Mesenchymal stem cell (in vitro differentiated cells and primary cell): ENCODE data around the gene NBPF4.
"Not testable (repeated sequence)": the region's sequence is repeated elsewhere in the genome, so short reads cannot be mapped to it uniquely, and the experiment has no call there.

Experiments
- DNase-seq: peaks from one replicate; pipeline ENCODE4 v3.0.0-alpha.2; 2013
- H2AFZ ChIP-seq: one replicate; pipeline ENCODE4 v1.6.1; 2013; ENCODE audit warnings: low read depth, mild to moderate bottlenecking, control low read depth, inconsistent platforms, low read length, moderate library complexity
- H2AK5ac ChIP-seq: 2 replicates; pipeline ENCODE4 v1.6.1; 2013; ENCODE audit warnings: low read length, moderate library complexity, mild to moderate bottlenecking, inconsistent platforms; ENCODE audit not compliant: severe bottlenecking
- H2BK120ac ChIP-seq: one replicate; pipeline ENCODE4 v1.6.1; 2013; ENCODE audit warnings: low read depth, mild to moderate bottlenecking, inconsistent platforms, low read length, moderate library complexity
- H2BK12ac ChIP-seq, 2 experiments: one replicate each; pipeline ENCODE4 v1.6.1; 2013; ENCODE audit warnings: inconsistent platforms in 2 of 2, low read length in 2 of 2, mild to moderate bottlenecking in 2 of 2, moderate library complexity in 2 of 2, control low read depth in 1 of 2
- H2BK15ac ChIP-seq: one replicate; pipeline ENCODE4 v1.6.1; 2013; ENCODE audit warnings: mild to moderate bottlenecking, low read depth, inconsistent platforms; ENCODE audit not compliant: poor library complexity, severe bottlenecking
- H2BK5ac ChIP-seq: 2 replicates; pipeline ENCODE4 v1.6.1; 2013; ENCODE audit warnings: low read depth, mild to moderate bottlenecking, low read length, control low read depth, inconsistent platforms; ENCODE audit not compliant: poor library complexity, severe bottlenecking
- H3K14ac ChIP-seq, 2 experiments: one replicate each; pipeline ENCODE4 v1.6.1; 2013; ENCODE audit warnings: inconsistent platforms in 2 of 2, low read length in 2 of 2, control low read depth in 1 of 2, mild to moderate bottlenecking in 1 of 2, moderate library complexity in 1 of 2
- H3K18ac ChIP-seq, 2 experiments: one replicate each; pipeline ENCODE4 v1.6.1; 2013; ENCODE audit warnings: inconsistent platforms in 2 of 2, low read length in 2 of 2, control low read depth in 1 of 2, low read depth in 1 of 2, mild to moderate bottlenecking in 1 of 2
- H3K23ac ChIP-seq, 2 experiments: one replicate each; pipeline ENCODE4 v1.6.1; 2013; ENCODE audit warnings: inconsistent platforms in 2 of 2, low read length in 2 of 2, mild to moderate bottlenecking in 2 of 2, moderate library complexity in 2 of 2, control low read depth in 1 of 2
- H3K27ac ChIP-seq: 2 replicates; pipeline ENCODE4 v1.5.1; 2013; ENCODE audit warnings: mild to moderate bottlenecking, moderate library complexity, low read length, control low read depth, inconsistent platforms; ENCODE audit not compliant: poor library complexity, severe bottlenecking
- H3K27me3 ChIP-seq, 2 experiments: 2 replicates each; pipeline versions ENCODE4 v1.6.1 to v1.7.0; 2013; ENCODE audit warnings: low read length in 2 of 2, mild to moderate bottlenecking in 2 of 2, moderate library complexity in 2 of 2, control low read depth in 1 of 2, inconsistent platforms in 1 of 2; ENCODE audit not compliant: control insufficient read depth in 1 of 2, insufficient read depth in 1 of 2
- H3K36me3 ChIP-seq, 2 experiments: 2 replicates each; pipeline versions ENCODE4 v1.6.1 to v1.7.0; 2013; ENCODE audit warnings: low read length in 2 of 2, control low read depth in 1 of 2, inconsistent platforms in 1 of 2, low read depth in 1 of 2, mild to moderate bottlenecking in 1 of 2; ENCODE audit not compliant: insufficient read depth in 2 of 2, control insufficient read depth in 1 of 2
- H3K4ac ChIP-seq, 2 experiments: one replicate each; pipeline ENCODE4 v1.6.1; 2013; ENCODE audit warnings: inconsistent platforms in 2 of 2, low read length in 2 of 2, mild to moderate bottlenecking in 2 of 2, moderate library complexity in 2 of 2, control low read depth in 1 of 2, low read depth in 1 of 2
- H3K4me1 ChIP-seq: 2 replicates; pipeline ENCODE4 v1.6.1; 2013; ENCODE audit warnings: low read depth, low read length, control low read depth; ENCODE audit not compliant: control insufficient read depth, insufficient read depth
- H3K4me2 ChIP-seq: 2 replicates; pipeline ENCODE4 v1.6.1; 2013; ENCODE audit warnings: low read length, mild to moderate bottlenecking, inconsistent platforms; ENCODE audit not compliant: poor library complexity, severe bottlenecking
- H3K4me3 ChIP-seq, 2 experiments: 2 replicates each; pipeline versions ENCODE4 v1.5.1 to v1.7.0; 2013; ENCODE audit warnings: low read length in 2 of 2, mild to moderate bottlenecking in 2 of 2, control low read depth in 1 of 2, low read depth in 1 of 2; ENCODE audit not compliant: insufficient read depth in 1 of 2
- H3K79me1 ChIP-seq: replicated peaks from 2 replicates; pipeline ENCODE4 v1.6.1; 2013; ENCODE audit warnings: mild to moderate bottlenecking, control low read depth, low read length, inconsistent platforms; ENCODE audit not compliant: poor library complexity, severe bottlenecking
- H3K9ac ChIP-seq: 2 replicates; pipeline ENCODE4 v1.7.0; 2013; ENCODE audit warnings: mild to moderate bottlenecking, low read length, moderate library complexity
- H3K9me3 ChIP-seq: 2 replicates; pipeline ENCODE4 v1.7.0; 2013; ENCODE audit warnings: mild to moderate bottlenecking, low read length; ENCODE audit not compliant: control insufficient read depth
- H4K8ac ChIP-seq: one replicate; pipeline ENCODE4 v1.6.1; 2013; ENCODE audit warnings: inconsistent platforms, mild to moderate bottlenecking, low read length, moderate library complexity
- H4K91ac ChIP-seq: one replicate; pipeline ENCODE4 v1.6.1; 2013; ENCODE audit warnings: mild to moderate bottlenecking, low read length, inconsistent platforms
- WGBS: methylation state at CpG from one replicate; pipeline ENCODE4 v1.1.7; 2013; ENCODE audit warnings: mixed read lengths; 5-methylcytosine and 5-hydroxymethylcytosine counted together

The NBPF4 gene

DNA sequence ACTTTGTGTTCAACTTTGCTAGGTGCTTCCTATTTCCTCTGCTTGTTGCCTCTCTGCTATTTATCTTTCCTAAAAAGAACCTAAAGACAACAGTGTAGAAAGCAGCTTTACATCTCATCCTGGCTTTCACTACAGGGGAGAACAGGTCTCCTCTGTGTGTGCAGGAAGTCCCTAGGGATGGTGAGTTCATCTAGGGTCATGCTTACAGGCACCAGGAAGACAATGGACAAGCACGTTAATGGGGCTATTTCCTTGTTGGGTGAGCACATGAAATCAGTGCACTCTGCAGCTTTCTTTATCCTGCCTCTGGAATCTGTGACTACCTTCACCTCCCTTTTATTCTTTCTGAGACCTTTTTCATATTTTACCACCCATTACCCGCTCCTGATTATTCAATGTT is 4.5 kb downstream of the NBPF4 start:
- not testable (repeated sequence) for H3K27me3 ChIP-seq, H4K8ac ChIP-seq, H2BK120ac ChIP-seq, H2AFZ ChIP-seq, H3K9ac ChIP-seq, H2BK5ac ChIP-seq, H3K23ac ChIP-seq, H3K36me3 ChIP-seq, H3K9me3 ChIP-seq, H2BK12ac ChIP-seq, H3K4me1 ChIP-seq, H4K91ac ChIP-seq, H3K79me1 ChIP-seq, H3K27ac ChIP-seq, H3K14ac ChIP-seq, H2AK5ac ChIP-seq, DNase-seq, H2BK15ac ChIP-seq, H3K4me3 ChIP-seq, H3K18ac ChIP-seq, H3K4ac ChIP-seq, H3K4me2 ChIP-seq
- WGBS, result no CpG with 5 or more reads among the region's 2 CpGs

GRCh38 chr1:108235308-108235707 is 8.6 kb downstream of the NBPF4 start:
- not testable (repeated sequence) for H3K14ac ChIP-seq, H2AFZ ChIP-seq
- WGBS, result no CpG with 5 or more reads among the region's 2 CpGs

DNA sequence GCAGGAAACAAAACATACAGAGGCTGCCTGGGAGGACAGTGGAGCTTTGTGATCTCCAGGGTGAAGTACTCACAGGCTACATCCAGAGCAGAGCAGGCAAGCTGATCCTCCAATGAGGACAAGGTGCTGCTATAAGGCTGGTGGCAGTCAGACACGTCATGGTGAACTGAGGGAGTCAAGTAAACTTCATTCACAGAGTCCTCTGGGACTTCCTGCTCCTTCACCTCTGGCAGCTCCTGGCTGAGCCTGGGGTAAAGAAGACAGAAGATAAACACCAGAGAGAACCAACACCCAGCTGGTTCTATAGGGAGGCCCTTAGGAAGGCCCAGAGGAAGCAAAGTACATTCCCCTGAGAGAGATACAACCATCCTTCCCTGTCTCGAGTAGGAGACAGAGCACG is 11.7 kb downstream of the NBPF4 start:
- not testable (repeated sequence) for H2AK5ac ChIP-seq
- no CpG with 5 or more reads among the region's 3 CpGs for WGBS

More at GRCh38 chr1:108235308-108235707, 8.6 kb downstream of the NBPF4 start:
- not testable (repeated sequence) for H2BK5ac ChIP-seq, H2BK12ac ChIP-seq, H2BK15ac ChIP-seq, H3K36me3 ChIP-seq, H2AK5ac ChIP-seq, H3K9me3 ChIP-seq, H3K23ac ChIP-seq, H4K8ac ChIP-seq, H4K91ac ChIP-seq, H3K4me2 ChIP-seq, H3K79me1 ChIP-seq, H3K4me1 ChIP-seq, H2BK120ac ChIP-seq, H3K9ac ChIP-seq, H3K27me3 ChIP-seq, H3K18ac ChIP-seq, H3K4ac ChIP-seq, H3K27ac ChIP-seq, H3K4me3 ChIP-seq, DNase-seq

DNA sequence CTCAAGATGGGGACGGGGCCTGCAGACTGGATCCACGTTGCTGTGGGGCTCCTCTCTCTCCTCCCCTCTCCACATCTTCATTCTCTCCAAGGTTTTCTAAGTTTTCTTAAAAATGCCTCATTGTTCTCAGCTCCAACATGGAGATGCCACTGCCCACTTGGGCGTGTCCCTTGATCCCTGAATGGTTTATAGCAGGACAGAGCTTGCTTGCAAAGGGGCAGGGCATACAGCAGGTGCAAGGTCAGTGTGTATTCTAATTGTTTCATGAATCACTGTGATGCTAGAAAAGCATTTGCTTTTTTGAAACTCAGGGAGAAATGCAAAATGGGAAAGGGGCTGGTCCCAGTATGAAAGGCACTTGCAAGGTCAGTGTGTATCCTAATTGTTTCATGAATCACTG is 13.9 kb downstream of the NBPF4 start:
- not testable (repeated sequence) for H3K4me1 ChIP-seq, H2BK15ac ChIP-seq, H3K9me3 ChIP-seq, H3K27me3 ChIP-seq, H3K9ac ChIP-seq, H3K36me3 ChIP-seq, H3K23ac ChIP-seq, H2BK12ac ChIP-seq, H2AK5ac ChIP-seq, H3K4me3 ChIP-seq, DNase-seq, H3K14ac ChIP-seq, H2AFZ ChIP-seq, H3K27ac ChIP-seq, H3K79me1 ChIP-seq, H2BK5ac ChIP-seq, H3K18ac ChIP-seq, H3K4ac ChIP-seq, H4K91ac ChIP-seq, H3K4me2 ChIP-seq, H2BK120ac ChIP-seq, H4K8ac ChIP-seq
- WGBS, result no CpG with 5 or more reads among the region's 3 CpGs

More for the DNA sequence above, 11.7 kb downstream of the NBPF4 start:
- H3K4me3 ChIP-seq, DNase-seq, H3K14ac ChIP-seq, H3K79me1 ChIP-seq, H2BK15ac ChIP-seq, H3K23ac ChIP-seq, H2BK12ac ChIP-seq, H3K9me3 ChIP-seq, H2AFZ ChIP-seq, H3K36me3 ChIP-seq, H3K18ac ChIP-seq, H3K4ac ChIP-seq, H4K8ac ChIP-seq, H2BK120ac ChIP-seq, H3K4me2 ChIP-seq, H3K27ac ChIP-seq, H4K91ac ChIP-seq, H3K9ac ChIP-seq, H3K27me3 ChIP-seq, H3K4me1 ChIP-seq, H2BK5ac ChIP-seq: not testable (repeated sequence)
